HL-60 (cell line): ENCODE results near the gene TASP1.
"Not testable (repeated sequence)": the region's sequence is repeated elsewhere in the genome, so short reads cannot be mapped to it uniquely, and the experiment has no call there.

ENCODE experiments used
- DNase-seq, 2 experiments: peaks; one replicate each; pipeline ENCODE4 v3.0.0-alpha.2; 2010 to 2020; ENCODE audit warnings: low read depth in 1 of 2, low spot score in 1 of 2
- H3K27ac ChIP-seq: fragments of 250-450 bp; sonication (Bioruptor Pico); replicated peaks from 2 replicates; pipeline ENCODE4 v1.5.1; 2020; ENCODE audit warnings: mild to moderate bottlenecking, moderate library complexity
- H3K27me3 ChIP-seq: fragments of 250-450 bp; sonication (Bioruptor Pico); 2 replicates; pipeline ENCODE4 v1.5.1; 2021; ENCODE audit warnings: mild to moderate bottlenecking, moderate library complexity; ENCODE audit not compliant: insufficient read depth, poor library complexity, severe bottlenecking
- H3K4me3 ChIP-seq: replicated peaks from 2 replicates; pipeline ENCODE4 v1.5.1; 2011; ENCODE audit warnings: mild to moderate bottlenecking, control low read depth, low read length; ENCODE audit not compliant: insufficient read depth
- GABPA ChIP-seq: IDR thresholded peaks from 2 replicates; pipeline ENCODE4 v1.6.1; 2012; ENCODE audit warnings: low read depth
- POLR2AphosphoS5 ChIP-seq: IDR thresholded peaks from 2 replicates; pipeline ENCODE4 v1.6.1; 2012; ENCODE audit warnings: low read depth
- SPI1 ChIP-seq: IDR thresholded peaks from 2 replicates; pipeline ENCODE4 v1.6.1; 2012; ENCODE audit warnings: low read depth, mild to moderate bottlenecking, borderline replicate concordance
- TF ChIP-seq, protein P1 (sequence below): IDR thresholded peaks from one replicate; pipeline ENCODE4 v1.5.1; 2011; ENCODE audit warnings: low read length, control low read depth, inconsistent platforms; ENCODE audit not compliant: insufficient read depth
- TF ChIP-seq, protein P2 (sequence below): IDR thresholded peaks from 2 replicates; pipeline ENCODE4 v1.6.1; 2012; ENCODE audit warnings: low read depth; ENCODE audit not compliant: insufficient replicate concordance

The TASP1 gene

DNA sequence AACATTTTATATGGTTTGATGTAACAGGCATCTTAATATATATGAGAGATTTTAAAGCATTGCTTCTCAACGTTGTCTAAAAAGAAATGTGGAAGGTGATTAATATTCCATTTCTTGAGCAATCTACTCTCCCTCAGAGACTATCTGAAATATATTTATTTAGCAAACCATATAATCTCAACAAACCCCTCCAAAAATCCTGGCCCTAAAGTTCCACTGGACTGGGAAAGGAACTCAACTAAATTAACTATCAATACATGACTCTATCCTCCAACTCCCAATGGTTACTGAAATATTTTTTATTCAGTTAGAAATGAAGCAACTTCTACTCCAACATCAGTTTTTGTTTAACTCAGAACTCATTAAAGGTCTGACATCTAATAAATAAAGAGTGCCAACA lies 6.3 kb downstream of the TASP1 start:
- no peak overlapping the region for H3K4me3 ChIP-seq
- TF ChIP-seq, protein P1, sequence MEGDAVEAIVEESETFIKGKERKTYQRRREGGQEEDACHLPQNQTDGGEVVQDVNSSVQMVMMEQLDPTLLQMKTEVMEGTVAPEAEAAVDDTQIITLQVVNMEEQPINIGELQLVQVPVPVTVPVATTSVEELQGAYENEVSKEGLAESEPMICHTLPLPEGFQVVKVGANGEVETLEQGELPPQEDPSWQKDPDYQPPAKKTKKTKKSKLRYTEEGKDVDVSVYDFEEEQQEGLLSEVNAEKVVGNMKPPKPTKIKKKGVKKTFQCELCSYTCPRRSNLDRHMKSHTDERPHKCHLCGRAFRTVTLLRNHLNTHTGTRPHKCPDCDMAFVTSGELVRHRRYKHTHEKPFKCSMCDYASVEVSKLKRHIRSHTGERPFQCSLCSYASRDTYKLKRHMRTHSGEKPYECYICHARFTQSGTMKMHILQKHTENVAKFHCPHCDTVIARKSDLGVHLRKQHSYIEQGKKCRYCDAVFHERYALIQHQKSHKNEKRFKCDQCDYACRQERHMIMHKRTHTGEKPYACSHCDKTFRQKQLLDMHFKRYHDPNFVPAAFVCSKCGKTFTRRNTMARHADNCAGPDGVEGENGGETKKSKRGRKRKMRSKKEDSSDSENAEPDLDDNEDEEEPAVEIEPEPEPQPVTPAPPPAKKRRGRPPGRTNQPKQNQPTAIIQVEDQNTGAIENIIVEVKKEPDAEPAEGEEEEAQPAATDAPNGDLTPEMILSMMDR = no peak
- TF ChIP-seq POLR2AphosphoS5 (no peak), GABPA (no peak)
- no peak overlapping the region for H3K27ac ChIP-seq
- H3K27me3 ChIP-seq = no peaks in the 10 kb centered on the region
- DNase-seq = no peak

DNA sequence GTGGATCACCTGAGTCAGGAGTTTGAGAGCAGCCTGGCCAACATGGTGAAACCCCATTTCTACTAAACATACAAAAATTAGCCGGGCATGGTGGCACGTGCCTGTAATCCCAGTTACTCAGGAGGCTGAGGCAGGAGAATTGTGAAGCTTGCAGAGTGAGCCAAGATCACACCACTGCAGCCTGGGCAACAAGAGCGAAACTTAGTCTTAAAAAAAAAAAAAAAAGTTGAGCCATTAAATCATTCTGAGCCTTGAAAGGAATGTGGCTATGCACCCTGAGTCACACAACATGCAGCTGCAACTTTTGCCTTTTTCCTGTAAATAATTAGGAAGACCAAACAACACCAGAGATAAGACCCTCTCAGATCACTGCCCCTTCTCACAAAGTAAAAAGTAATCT lies 11.2 kb downstream of the TASP1 start:
- DNase-seq, H3K4me3 ChIP-seq, H3K27me3 ChIP-seq, H3K27ac ChIP-seq: not testable (repeated sequence)

DNA sequence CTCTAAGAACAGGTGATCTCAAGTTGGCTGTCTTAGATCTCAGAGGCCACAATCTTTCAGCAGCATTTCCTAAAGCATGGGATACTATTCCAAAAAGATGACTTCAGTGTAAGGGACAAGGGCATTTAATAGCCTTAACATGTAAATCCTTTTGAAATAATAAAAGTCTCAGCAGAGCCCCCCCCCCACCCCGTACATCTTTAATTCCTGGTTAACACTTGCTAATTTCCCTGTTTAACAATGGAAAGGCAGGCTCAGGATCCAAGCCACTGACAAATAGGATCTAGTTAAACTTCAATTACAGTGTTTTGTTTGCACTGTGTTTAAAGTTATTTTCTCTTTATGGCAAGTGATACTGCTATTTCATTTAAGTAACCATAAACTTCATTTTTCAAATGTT lies 12.0 kb downstream of the TASP1 start:
- H3K27me3 ChIP-seq = no peaks in the 10 kb centered on the region
- TF ChIP-seq, protein P1 = no peak
- TF ChIP-seq GABPA = no peak
- no peak for TF ChIP-seq SPI1
- no peak for TF ChIP-seq POLR2AphosphoS5
- TF ChIP-seq, protein P2, sequence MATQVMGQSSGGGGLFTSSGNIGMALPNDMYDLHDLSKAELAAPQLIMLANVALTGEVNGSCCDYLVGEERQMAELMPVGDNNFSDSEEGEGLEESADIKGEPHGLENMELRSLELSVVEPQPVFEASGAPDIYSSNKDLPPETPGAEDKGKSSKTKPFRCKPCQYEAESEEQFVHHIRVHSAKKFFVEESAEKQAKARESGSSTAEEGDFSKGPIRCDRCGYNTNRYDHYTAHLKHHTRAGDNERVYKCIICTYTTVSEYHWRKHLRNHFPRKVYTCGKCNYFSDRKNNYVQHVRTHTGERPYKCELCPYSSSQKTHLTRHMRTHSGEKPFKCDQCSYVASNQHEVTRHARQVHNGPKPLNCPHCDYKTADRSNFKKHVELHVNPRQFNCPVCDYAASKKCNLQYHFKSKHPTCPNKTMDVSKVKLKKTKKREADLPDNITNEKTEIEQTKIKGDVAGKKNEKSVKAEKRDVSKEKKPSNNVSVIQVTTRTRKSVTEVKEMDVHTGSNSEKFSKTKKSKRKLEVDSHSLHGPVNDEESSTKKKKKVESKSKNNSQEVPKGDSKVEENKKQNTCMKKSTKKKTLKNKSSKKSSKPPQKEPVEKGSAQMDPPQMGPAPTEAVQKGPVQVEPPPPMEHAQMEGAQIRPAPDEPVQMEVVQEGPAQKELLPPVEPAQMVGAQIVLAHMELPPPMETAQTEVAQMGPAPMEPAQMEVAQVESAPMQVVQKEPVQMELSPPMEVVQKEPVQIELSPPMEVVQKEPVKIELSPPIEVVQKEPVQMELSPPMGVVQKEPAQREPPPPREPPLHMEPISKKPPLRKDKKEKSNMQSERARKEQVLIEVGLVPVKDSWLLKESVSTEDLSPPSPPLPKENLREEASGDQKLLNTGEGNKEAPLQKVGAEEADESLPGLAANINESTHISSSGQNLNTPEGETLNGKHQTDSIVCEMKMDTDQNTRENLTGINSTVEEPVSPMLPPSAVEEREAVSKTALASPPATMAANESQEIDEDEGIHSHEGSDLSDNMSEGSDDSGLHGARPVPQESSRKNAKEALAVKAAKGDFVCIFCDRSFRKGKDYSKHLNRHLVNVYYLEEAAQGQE = no peak
- no peak for DNase-seq
- H3K27ac ChIP-seq = no peak overlapping the region
- no peak overlapping the region for H3K4me3 ChIP-seq

DNA sequence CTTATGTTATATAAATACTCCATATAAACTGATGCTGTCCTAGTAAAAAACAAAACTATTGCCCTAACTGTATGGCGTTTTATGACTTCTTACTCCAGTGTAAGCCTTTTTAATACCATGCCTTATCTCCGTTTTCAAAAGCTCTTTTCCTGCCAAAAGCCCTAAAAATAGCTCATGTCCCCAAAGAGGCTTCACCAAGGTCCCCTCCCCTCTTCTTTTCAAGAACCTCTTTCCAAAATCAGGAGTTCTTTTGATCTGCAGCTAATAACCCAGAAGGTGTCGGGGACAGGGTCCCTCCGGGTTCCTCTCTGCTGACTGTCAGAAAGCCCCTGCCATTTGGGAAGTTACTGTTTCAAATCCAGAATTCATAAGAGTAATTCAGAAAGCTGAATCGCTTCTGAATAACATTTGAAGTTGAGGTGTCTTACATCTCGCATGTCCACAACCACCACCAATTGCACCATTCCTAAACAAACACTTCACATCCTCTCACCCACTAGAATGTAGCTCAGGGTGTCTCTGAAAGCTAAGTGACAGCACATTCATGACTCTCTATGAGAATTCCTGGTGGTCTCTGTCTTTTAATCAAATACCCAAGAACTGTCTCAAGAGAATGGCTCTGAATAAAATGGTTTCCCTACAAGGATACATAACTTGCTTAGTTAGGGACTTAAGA lies 13.3 kb downstream of the TASP1 start:
- Histone ChIP-seq H3K27ac (no peak overlapping the region), H3K27me3 (no peaks in the 10 kb centered on the region), H3K4me3 (no peak overlapping the region)
- no peak for DNase-seq
- no peak for TF ChIP-seq GABPA
- TF ChIP-seq, protein P1 = no peak
- no peak for TF ChIP-seq POLR2AphosphoS5
- TF ChIP-seq, protein P2 = no peak
- TF ChIP-seq SPI1 = no peak

DNA sequence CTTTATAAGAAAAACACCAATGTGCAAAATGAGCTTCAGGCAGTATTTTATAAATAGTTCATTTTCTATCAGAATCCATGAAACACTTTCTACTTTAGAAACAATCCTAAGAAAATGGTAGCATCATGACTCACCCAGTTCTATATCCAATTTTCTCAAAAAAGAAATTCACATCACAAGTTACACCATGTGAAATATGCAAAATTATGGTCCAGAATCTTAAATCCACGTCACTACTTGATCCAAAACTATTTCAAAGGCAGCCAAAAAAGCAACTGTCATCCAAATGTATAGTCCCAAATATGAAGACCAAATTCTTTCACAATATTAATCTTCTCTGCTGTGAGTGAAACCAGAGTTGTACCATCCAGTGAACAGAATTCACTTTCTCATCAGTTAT lies 19.3 kb downstream of the TASP1 start:
- not testable (repeated sequence) for H3K27me3 ChIP-seq, H3K27ac ChIP-seq, DNase-seq, H3K4me3 ChIP-seq

DNA sequence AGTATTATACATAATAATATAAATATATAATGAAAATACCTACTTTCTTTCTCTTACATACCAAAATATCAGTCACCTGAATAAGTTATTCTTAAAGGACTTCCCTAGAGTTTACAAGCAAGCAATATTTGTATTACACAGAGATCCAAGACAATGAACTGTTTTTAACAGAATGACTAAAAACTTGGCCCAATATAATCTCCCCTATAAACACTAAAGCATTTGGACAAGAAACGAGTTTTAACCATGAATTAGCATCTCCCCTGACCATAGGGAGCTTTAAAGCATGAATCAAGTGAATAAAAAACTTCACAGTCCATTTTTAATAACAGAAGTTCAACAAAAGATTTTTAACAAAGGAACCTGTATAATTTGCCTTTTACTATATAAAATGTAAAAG lies 20.3 kb downstream of the TASP1 start:
- H3K27me3 ChIP-seq, H3K27ac ChIP-seq, DNase-seq, H3K4me3 ChIP-seq: not testable (repeated sequence)

DNA sequence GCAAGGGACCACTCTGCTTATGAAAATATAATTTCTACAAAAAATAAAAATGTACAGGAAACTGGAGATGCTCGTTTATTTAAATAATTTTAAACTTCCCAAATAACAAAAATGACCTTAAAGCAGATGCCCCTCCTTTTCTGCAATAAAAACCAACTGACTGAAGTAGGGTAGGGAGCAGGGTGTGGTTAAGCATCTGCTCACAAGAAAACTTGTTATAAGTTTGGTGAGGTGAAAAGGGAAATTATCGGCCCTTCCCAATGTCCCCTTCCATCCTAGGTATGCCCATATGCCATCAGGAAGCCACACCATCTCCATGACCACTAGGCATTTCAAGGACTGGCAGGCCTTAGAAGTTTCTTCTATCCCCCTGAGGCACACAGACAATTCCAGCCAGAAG lies 21.1 kb downstream of the TASP1 start:
- not testable (repeated sequence) for H3K27ac ChIP-seq, DNase-seq, H3K4me3 ChIP-seq, H3K27me3 ChIP-seq

DNA sequence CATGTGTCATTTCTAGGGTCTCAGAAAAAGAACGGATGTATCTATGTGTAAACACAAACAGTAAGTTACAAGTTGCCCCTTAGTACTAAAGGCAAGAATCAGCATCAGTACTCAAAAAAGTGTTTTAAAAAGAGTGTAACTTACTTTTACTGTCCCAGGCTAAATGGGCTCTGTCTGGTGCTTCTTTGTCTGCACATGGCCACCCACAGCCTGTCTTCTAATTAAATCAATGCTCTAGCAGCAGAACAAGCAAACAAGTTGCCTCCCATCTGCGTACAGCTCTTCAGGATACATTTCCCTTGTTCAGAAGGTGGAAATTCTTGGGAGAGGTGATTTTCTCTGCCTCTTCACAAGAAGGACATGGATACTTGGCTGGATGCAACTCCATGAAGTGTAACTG lies 22.0 kb downstream of the TASP1 start:
- not testable (repeated sequence) for H3K27me3 ChIP-seq, H3K4me3 ChIP-seq, DNase-seq

More for the DNA sequence above, 22.0 kb downstream of the TASP1 start:
- H3K27ac ChIP-seq = not testable (repeated sequence)
